T follicular helper cell (primary cell): ENCODE results near the gene STK38.

Experiments used
- DNase-seq: peaks from one replicate; pipeline ENCODE4 v3.0.0-alpha.2; 2020; ENCODE audit warnings: low read depth

STK38 gene

GRCh38 chr6:36523451-36523850 is 23.8 kb downstream of the STK38 start:
- no peak for DNase-seq

GRCh38 chr6:36519352-36519751 is 27.9 kb downstream of the STK38 start:
- DNase-seq: no peak

- DNase-seq: no peak
Observed at GRCh38 chr6:36517408-36517807, 29.9 kb downstream of the STK38 start.

GRCh38 chr6:36516988-36517387 is 30.3 kb downstream of the STK38 start:
- DNase-seq: no peak

- no peak for DNase-seq
Observed at GRCh38 chr6:36516559-36516958, 30.7 kb downstream of the STK38 start.

- DNase-seq: no peak
Observed at GRCh38 chr6:36515844-36516243, 31.4 kb downstream of the STK38 start.

GRCh38 chr6:36514554-36515456 is 32.5 kb downstream of the STK38 start:
- no peak for DNase-seq

- DNase-seq: no peak
Observed at GRCh38 chr6:36510365-36510764, 36.9 kb downstream of the STK38 start.

GRCh38 chr6:36508532-36508931 is 38.7 kb downstream of the STK38 start:
- DNase-seq: no peak

- DNase-seq: no peak
Observed at GRCh38 chr6:36506611-36507010, 40.7 kb downstream of the STK38 start.

- no peak for DNase-seq
Observed at GRCh38 chr6:36505744-36506534, 41.3 kb downstream of the STK38 start.

GRCh38 chr6:36504982-36505381 is 42.3 kb downstream of the STK38 start:
- DNase-seq: no peak

- no peak for DNase-seq
Observed at GRCh38 chr6:36504181-36504580, 43.1 kb downstream of the STK38 start.

- DNase-seq: no peak
Observed at GRCh38 chr6:36501686-36502085, 45.6 kb downstream of the STK38 start.

GRCh38 chr6:36499918-36500317 is 47.4 kb downstream of the STK38 start:
- DNase-seq: no peak

GRCh38 chr6:36495086-36495485 is 52.2 kb downstream of the STK38 start:
- no peak for DNase-seq

GRCh38 chr6:36493859-36494258 is 53.4 kb downstream of the STK38 start:
- no peak for DNase-seq

GRCh38 chr6:36493319-36493718 is 54.0 kb downstream of the STK38 start:
- DNase-seq: no peak

- no peak for DNase-seq
Observed at GRCh38 chr6:36492621-36493020, 54.7 kb downstream of the STK38 start.

GRCh38 chr6:36492092-36492491 is 55.2 kb downstream of the STK38 start:
- DNase-seq: no peak

GRCh38 chr6:36491378-36491965 is 55.8 kb downstream of the STK38 start:
- DNase-seq: no peak

- DNase-seq: no peak
Observed at GRCh38 chr6:36489426-36489825, 57.9 kb downstream of the STK38 start.

GRCh38 chr6:36488221-36488620 is 59.1 kb downstream of the STK38 start:
- DNase-seq: no peak
